SK-N-SH (cell line): ENCODE measurements around the gene NRARP.

Source experiments
- CTCF ChIP-seq: fragments of 200-600 bp; sonication (generic); IDR thresholded peaks from 2 replicates; pipeline ENCODE4 v1.6.1; 2017; ENCODE audit warnings: antibody characterized with exemption, mild to moderate bottlenecking, moderate library complexity
- EP300 ChIP-seq, 2 experiments: IDR thresholded peaks; 2 replicates each; pipeline versions ENCODE4 v1.4.0 to v1.6.1; 2012; ENCODE audit warnings: borderline replicate concordance in 1 of 2, low read depth in 1 of 2, low read length in 1 of 2
- FOXJ3 ChIP-seq: sonication (generic); formaldehyde crosslinking; IDR thresholded peaks from 2 replicates; pipeline ENCODE4 v1.5.1; 2020; ENCODE audit warnings: mild to moderate bottlenecking, missing genetic modification reagents
- POLR2AphosphoS5 ChIP-seq: IDR thresholded peaks from 2 replicates; pipeline ENCODE4 v1.6.1; 2012; ENCODE audit warnings: low read depth, low read length
- RFX5 ChIP-seq: IDR thresholded peaks from 2 replicates; pipeline ENCODE4 v1.6.1; 2012; ENCODE audit warnings: mild to moderate bottlenecking, improper control_type of control experiment, low read length
- RXRA ChIP-seq: IDR thresholded peaks from 2 replicates; pipeline ENCODE4 v1.4.0; 2012; ENCODE audit warnings: low read depth, mild to moderate bottlenecking, borderline replicate concordance
- SIN3A ChIP-seq: IDR thresholded peaks from 2 replicates; pipeline ENCODE4 v1.6.1; 2012; ENCODE audit warnings: low read depth, mild to moderate bottlenecking, low read length, moderate library complexity, borderline replicate concordance
- SMC3 ChIP-seq: IDR thresholded peaks from 2 replicates; pipeline ENCODE4 v1.6.1; 2012; ENCODE audit warnings: low read depth, low read length, improper control_type of control experiment
- TAF1 ChIP-seq: IDR thresholded peaks from 2 replicates; pipeline ENCODE4 v1.6.1; 2012; ENCODE audit warnings: low read depth, mild to moderate bottlenecking, low read length, moderate library complexity, borderline replicate concordance
- TCF12 ChIP-seq: IDR thresholded peaks from 2 replicates; pipeline ENCODE4 v1.4.0; 2012
- YY1 ChIP-seq: IDR thresholded peaks from 2 replicates; pipeline ENCODE4 v1.4.0; 2012; ENCODE audit warnings: low read depth, mild to moderate bottlenecking
- ZBTB33 ChIP-seq: IDR thresholded peaks from 2 replicates; pipeline ENCODE4 v1.4.0; 2012; ENCODE audit warnings: low read depth, borderline replicate concordance

- no peak for TF ChIP-seq SIN3A
- no peak for TF ChIP-seq POLR2AphosphoS5
- TF ChIP-seq CTCF: no peak
- no peak for TF ChIP-seq TAF1
- no peak for TF ChIP-seq TCF12
- no peak for TF ChIP-seq ZBTB33
- no peak for TF ChIP-seq EP300 (IDR thresholded peaks at IDR 0.05; ENCODE audit: borderline replicate concordance in 1 of 2, low read depth in 1 of 2, low read length in 1 of 2)
- no peak for TF ChIP-seq RFX5
- no peak for TF ChIP-seq YY1
- no peak for TF ChIP-seq FOXJ3
- TF ChIP-seq SMC3: no peak
- TF ChIP-seq RXRA: no peak
Observed at GRCh38 chr9:137264067-137264466, 38.0 kb downstream of the NRARP start.
